Breast epithelium (tissue), 3 donors: ENCODE measurements around the gene COL6A1.

Experiments used
- CTCF ChIP-seq, 3 donors: fragments of 450-650 bp; IDR thresholded peaks; one replicate each; pipeline ENCODE4 v1.5.1; 2016 to 2017; ENCODE audit warnings: antibody characterized with exemption in 3 of 3, mild to moderate bottlenecking in 3 of 3, moderate library complexity in 3 of 3
- POLR2AphosphoS5 ChIP-seq, 3 donors: sonication (generic); formaldehyde crosslinking; IDR thresholded peaks; one replicate each; pipeline ENCODE4 v1.6.1; 2017; ENCODE audit warnings: antibody characterized with exemption in 3 of 3

- TF ChIP-seq CTCF (IDR thresholded peaks at IDR 0.05), result no peak
- no peak for TF ChIP-seq POLR2AphosphoS5 (IDR thresholded peaks at IDR 0.05)
Measured at GRCh38 chr21:45982092-45982757, 655 bp downstream of the COL6A1 start.
